Dedifferentiated amniotic fluid mesenchymal stem cell (primary cell): Measurements from ENCODE around the gene CYP46A1.

Source experiments
- DNase-seq: peaks from one replicate; pipeline ENCODE4 v3.0.0-alpha.2; 2016; ENCODE audit errors: extremely low spot score

The CYP46A1 gene

GRCh38 chr14:99688210-99688581 is 4.1 kb downstream of the CYP46A1 start:
- DNase-seq: no peak

GRCh38 chr14:99688629-99689028 is 4.5 kb downstream of the CYP46A1 start:
- no peak for DNase-seq

- no peak for DNase-seq
Measured at GRCh38 chr14:99689266-99690236, 5.5 kb downstream of the CYP46A1 start.

- no peak for DNase-seq
Measured at GRCh38 chr14:99690636-99691035, 6.5 kb downstream of the CYP46A1 start.

GRCh38 chr14:99691111-99691885 is 7.2 kb downstream of the CYP46A1 start:
- no peak for DNase-seq

- DNase-seq: no peak
Measured at GRCh38 chr14:99693918-99694317, 9.8 kb downstream of the CYP46A1 start.

GRCh38 chr14:99696929-99697328 is 12.8 kb downstream of the CYP46A1 start:
- no peak for DNase-seq

GRCh38 chr14:99698236-99698635 is 14.1 kb downstream of the CYP46A1 start:
- no peak for DNase-seq

- no peak for DNase-seq
Measured at GRCh38 chr14:99698642-99699041, 14.5 kb downstream of the CYP46A1 start.

- DNase-seq: no peak
Measured at GRCh38 chr14:99699085-99699760, 15.1 kb downstream of the CYP46A1 start.

GRCh38 chr14:99699861-99700260 is 15.8 kb downstream of the CYP46A1 start:
- no peak for DNase-seq

- no peak for DNase-seq
Measured at GRCh38 chr14:99700379-99700778, 16.3 kb downstream of the CYP46A1 start.

- DNase-seq: no peak
Measured at GRCh38 chr14:99701260-99701659, 17.2 kb downstream of the CYP46A1 start.

GRCh38 chr14:99702115-99702514 is 18.0 kb downstream of the CYP46A1 start:
- no peak for DNase-seq

GRCh38 chr14:99703381-99703780 is 19.3 kb downstream of the CYP46A1 start:
- DNase-seq: no peak

- DNase-seq: no peak
Measured at GRCh38 chr14:99704037-99704436, 19.9 kb downstream of the CYP46A1 start.

GRCh38 chr14:99706107-99706900 is 22.2 kb downstream of the CYP46A1 start:
- DNase-seq: no peak

- DNase-seq: no peak
Measured at GRCh38 chr14:99707420-99707819, 23.3 kb downstream of the CYP46A1 start.

GRCh38 chr14:99707921-99708320 is 23.8 kb downstream of the CYP46A1 start:
- DNase-seq: no peak

GRCh38 chr14:99708449-99708848 is 24.4 kb downstream of the CYP46A1 start:
- no peak for DNase-seq

GRCh38 chr14:99713972-99714371 is 29.9 kb downstream of the CYP46A1 start:
- DNase-seq: no peak
